ENCODE results near the gene MYPOP. TPM values are rescaled to one million over a fixed set of nuclear protein-coding genes. Genes with fewer than 3 reads are reported as not detected.

Gene MYPOP
- total and polyA plus RNA-seq, 12 donors = 7.1 to 17.0 (median 10.0) TPM

DNA sequence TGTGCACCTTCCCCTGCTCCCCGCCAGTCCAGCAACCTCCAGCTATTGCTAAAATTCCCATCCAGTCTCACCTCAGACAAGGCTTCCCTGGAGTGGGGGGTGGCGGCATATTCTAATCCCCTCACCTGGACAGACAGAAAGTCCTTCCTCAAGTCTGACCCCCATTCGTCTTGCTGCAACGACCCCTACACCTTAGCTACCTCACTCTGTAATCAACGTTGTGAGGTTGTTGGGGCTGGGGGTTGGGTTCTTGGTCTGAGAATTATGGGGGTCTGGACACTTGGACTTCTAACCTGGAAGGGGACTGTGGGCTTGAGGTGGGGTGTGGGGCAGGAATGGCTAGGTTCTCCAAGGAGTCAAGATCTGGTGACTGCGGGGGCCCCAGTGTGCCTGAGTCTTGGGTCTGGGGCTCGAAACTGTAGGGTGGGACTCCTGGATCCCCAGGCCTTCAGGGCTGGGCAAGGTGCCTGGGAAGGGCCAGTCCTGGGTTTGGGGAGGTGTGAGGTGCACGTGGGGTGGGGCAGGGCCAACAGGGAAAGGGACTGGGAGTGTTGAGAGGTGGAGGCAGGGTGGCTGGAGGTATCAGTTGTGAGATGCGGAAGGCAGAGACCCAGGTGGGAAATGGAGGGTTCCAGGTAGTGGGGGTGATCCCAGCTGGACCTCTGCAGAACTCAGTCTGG lies 37.0 kb downstream of the MYPOP start:
- H3K36me3 ChIP-seq = peaks cover 0 to 15% (median 0%) of the 10 kb centered on the region in 9 donors
- peaks cover 0 to 31% (median 23%) of the 10 kb centered on the region in 7 donors for H3K27me3 ChIP-seq
- TF ChIP-seq, protein P1, sequence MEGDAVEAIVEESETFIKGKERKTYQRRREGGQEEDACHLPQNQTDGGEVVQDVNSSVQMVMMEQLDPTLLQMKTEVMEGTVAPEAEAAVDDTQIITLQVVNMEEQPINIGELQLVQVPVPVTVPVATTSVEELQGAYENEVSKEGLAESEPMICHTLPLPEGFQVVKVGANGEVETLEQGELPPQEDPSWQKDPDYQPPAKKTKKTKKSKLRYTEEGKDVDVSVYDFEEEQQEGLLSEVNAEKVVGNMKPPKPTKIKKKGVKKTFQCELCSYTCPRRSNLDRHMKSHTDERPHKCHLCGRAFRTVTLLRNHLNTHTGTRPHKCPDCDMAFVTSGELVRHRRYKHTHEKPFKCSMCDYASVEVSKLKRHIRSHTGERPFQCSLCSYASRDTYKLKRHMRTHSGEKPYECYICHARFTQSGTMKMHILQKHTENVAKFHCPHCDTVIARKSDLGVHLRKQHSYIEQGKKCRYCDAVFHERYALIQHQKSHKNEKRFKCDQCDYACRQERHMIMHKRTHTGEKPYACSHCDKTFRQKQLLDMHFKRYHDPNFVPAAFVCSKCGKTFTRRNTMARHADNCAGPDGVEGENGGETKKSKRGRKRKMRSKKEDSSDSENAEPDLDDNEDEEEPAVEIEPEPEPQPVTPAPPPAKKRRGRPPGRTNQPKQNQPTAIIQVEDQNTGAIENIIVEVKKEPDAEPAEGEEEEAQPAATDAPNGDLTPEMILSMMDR (IDR thresholded peaks at IDR 0.05) = no peak
- H3K4me1 ChIP-seq = peaks cover 0 to 33% (median 25%) of the 10 kb centered on the region in 9 donors
- H3K9me3 ChIP-seq = no peaks in the 10 kb centered on the region
- WGBS, 2 donors = 61 to 65% methylated on average over 9 of the region's 9 CpGs
- H3K4me3 ChIP-seq = no peak overlapping the region
- intact Hi-C loops (cut with DNase I) = loop anchor here in 1 of 10 donors (2.0 kb wide), 1 partner anchor 17 kb away; no protein-coding TSS in a partner anchor
- no peak for ATAC-seq
- no peak for DNase-seq
- no peak overlapping the region for H3K27ac ChIP-seq

DNA sequence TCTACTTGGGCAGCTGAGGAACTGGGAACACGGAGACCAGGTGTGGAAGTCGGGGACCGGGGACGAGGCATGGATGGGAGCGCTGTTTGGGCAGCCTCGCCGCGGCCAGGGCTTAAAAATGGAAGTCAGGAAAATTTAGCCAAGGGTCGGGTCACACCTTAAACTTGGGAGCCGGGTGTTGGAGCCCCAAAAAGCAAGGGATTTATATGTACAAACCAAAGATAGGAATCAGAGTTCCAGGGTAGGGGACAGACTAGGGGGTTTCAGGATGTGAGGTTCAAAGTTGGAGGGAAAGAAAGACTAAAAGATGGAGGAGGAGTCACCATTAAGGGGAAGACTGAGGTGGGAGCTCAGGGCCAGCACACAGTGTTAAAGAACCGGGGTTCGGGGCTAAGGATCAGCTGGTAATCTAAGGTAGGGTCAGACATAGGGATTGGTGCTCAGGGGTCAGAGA lies 37.8 kb downstream of the MYPOP start:
- Histone ChIP-seq H3K4me3 (peak overlapping the region in 2 of 10 donors; percentile 84 to 89), H3K36me3 (peaks cover 0 to 22% (median 0%) of the 10 kb centered on the region in 9 donors)
- WGBS, 2 donors = 12 to 14% methylated on average over 12 of the region's 12 CpGs

DNA sequence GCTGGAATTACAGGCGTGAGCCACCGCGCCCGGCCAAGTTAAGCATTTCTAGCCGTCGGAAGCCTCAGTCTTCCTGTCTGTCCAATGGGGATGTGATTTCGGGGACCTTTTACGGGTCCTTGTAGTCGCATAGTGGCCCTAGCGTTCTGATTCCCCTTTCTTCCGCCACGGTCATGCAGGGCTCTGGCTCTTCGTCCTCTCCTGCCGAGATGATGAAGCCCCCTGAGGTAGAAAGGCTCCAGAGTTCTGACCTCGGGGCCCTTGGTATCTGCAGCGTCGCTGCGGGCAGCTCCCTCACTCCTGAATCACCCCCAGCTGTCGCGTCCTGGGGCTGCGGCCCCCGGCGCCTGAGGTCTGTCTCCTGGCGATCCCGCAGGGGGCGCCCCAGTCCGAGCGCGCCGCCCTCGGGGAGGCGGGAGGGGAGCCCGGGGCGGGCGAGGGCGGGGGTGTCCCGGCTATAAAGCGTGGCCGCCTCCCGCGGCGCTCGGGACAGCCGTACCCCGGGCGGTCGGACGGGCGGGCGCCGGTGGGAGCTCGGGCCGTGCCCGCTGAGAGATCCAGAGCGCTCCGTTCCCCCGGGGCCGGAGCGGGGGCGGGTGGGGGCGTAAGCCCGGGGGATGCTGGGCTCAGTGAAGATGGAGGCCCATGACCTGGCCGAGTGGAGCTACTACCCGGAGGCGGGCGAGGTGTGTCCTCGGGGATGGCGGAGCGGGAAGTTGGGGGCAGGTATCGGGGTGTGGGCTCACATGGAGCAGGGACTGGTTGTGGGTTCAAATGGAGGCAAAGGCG lies 38.4 kb downstream of the MYPOP start, which contains the start of gene FOXA3:
Gene FOXA3 (plus strand): TSS at position 487 of the 789 bp plus-strand sequence. CDS start 131 bp downstream, at position 618.
- TF ChIP-seq, protein P1 (IDR thresholded peaks at IDR 0.05) = peak; percentile 34 to 76 (median 65)
- intact Hi-C loops (cut with DNase I) = loop anchor here in 2 of 10 donors (1.0 to 5.0 kb wide), 3 partner anchors 19 to 133 kb away; partner anchors contain the start of genes CCDC61 (in 1 of the 2) and IRF2BP1 (in 1 of the 2)
- WGBS, 2 donors = 2 to 3% methylated on average over 71 of the region's 71 CpGs
- no peaks in the 10 kb centered on the region for H3K9me3 ChIP-seq
- ATAC-seq (peak; percentile 13 to 52 (median 31)), DNase-seq (peak in 1 of 2 donors; percentile 43)
- peaks cover 0 to 29% (median 0%) of the 10 kb centered on the region in 9 donors for H3K36me3 ChIP-seq
- H3K27ac ChIP-seq = peak within 1 kb of the TSS in 1 of 10 donors; percentile 95
- peaks cover 0 to 33% (median 25%) of the 10 kb centered on the region in 9 donors for H3K4me1 ChIP-seq
- H3K27me3 ChIP-seq = peaks cover 0 to 31% (median 23%) of the 10 kb centered on the region in 7 donors
- H3K4me3 ChIP-seq = peak within 1 kb of the TSS; percentile 8 to 100 (median 88)

More for the DNA sequence above, 37.8 kb downstream of the MYPOP start:
- intact Hi-C loops (cut with DNase I) = loop anchor here in 1 of 10 donors (2.0 to 5.0 kb wide), 2 partner anchors 18 to 133 kb away; partner anchors contain the start of gene CCDC61
- H3K27me3 ChIP-seq = peaks cover 0 to 31% (median 23%) of the 10 kb centered on the region in 7 donors
- H3K4me1 ChIP-seq = peaks cover 0 to 33% (median 25%) of the 10 kb centered on the region in 9 donors
- ATAC-seq (no peak), DNase-seq (no peak)
- H3K27ac ChIP-seq = no peak overlapping the region
- H3K9me3 ChIP-seq = no peaks in the 10 kb centered on the region
- TF ChIP-seq, protein P1 (IDR thresholded peaks at IDR 0.05) = no peak

All from heart right ventricle (tissue), 16 donors.